Endothelial cell (in vitro differentiated cells): Measurements from ENCODE around the gene CRYBB3. TPM values are rescaled to one million over a fixed set of nuclear protein-coding genes. Genes with fewer than 3 reads are reported as not detected.
A peak's percentile ranks its signal among the peaks of the same experiment; 100 is the strongest.

ENCODE experiments used
- DNase-seq: peaks from one replicate; pipeline ENCODE4 v3.0.0; 2021; ENCODE audit warnings: low spot score
- H3K27ac Mint-ChIP-seq: one replicate; pipeline ENCODE4 v1.8.0; 2021; ENCODE audit warnings: mixed read lengths, inconsistent platforms; ENCODE audit not compliant: unreplicated experiment
- H3K27me3 Mint-ChIP-seq: one replicate; pipeline ENCODE4 v1.8.0; 2021; ENCODE audit warnings: mild to moderate bottlenecking, moderate library complexity, mixed read lengths, inconsistent platforms; ENCODE audit not compliant: unreplicated experiment
- H3K36me3 Mint-ChIP-seq: one replicate; pipeline ENCODE4 v1.8.0; 2021; ENCODE audit warnings: mild to moderate bottlenecking, low read depth, mixed read lengths, inconsistent platforms; ENCODE audit not compliant: unreplicated experiment
- H3K4me1 Mint-ChIP-seq: one replicate; pipeline ENCODE4 v1.8.0; 2021; ENCODE audit warnings: mild to moderate bottlenecking, mixed read lengths, inconsistent platforms; ENCODE audit not compliant: unreplicated experiment
- H3K4me3 Mint-ChIP-seq: one replicate; pipeline ENCODE4 v1.8.0; 2021; ENCODE audit warnings: mild to moderate bottlenecking, mixed read lengths, inconsistent platforms; ENCODE audit not compliant: unreplicated experiment
- H3K9me3 Mint-ChIP-seq: one replicate; pipeline ENCODE4 v1.8.0; 2021; ENCODE audit warnings: mixed read lengths, inconsistent platforms; ENCODE audit not compliant: unreplicated experiment
- CTCF ChIP-seq: fragments of 200-600 bp; sonication (generic); IDR thresholded peaks from one replicate; pipeline ENCODE4 v1.5.0; 2021; ENCODE audit warnings: antibody characterized with exemption; ENCODE audit not compliant: unreplicated experiment
- long read RNA-seq: library from polyadenylated mRNA; unstranded; transcript quantifications from one replicate; pipeline ENCODE4 v2.0.0, GENCODE V29; 2020; ENCODE audit not compliant: unreplicated experiment
- total RNA-seq: library from RNA; stranded (reverse); fragmentation: NEBNext Ultra II Directional; extraction: Animal tissue kit (Norgen Biotek cat#: 25700); gene quantifications from one replicate; pipeline ENCODE4 v1.2.1, GENCODE V29; 2021; ENCODE audit not compliant: unreplicated experiment

CRYBB3 gene
- total RNA-seq: 0.97 TPM
- long read RNA-seq, partial matches to known transcripts: 0 of 1 reads
- long read RNA-seq, other reads (novel, unspliced or antisense): 1 of 1 reads

- peaks cover 2% of the 10 kb centered on the region for H3K27me3 Mint-ChIP-seq
- TF ChIP-seq CTCF: no peak
- H3K27ac Mint-ChIP-seq: peak within 1 kb of the TSS; percentile 4
- H3K36me3 Mint-ChIP-seq: peaks cover 30% of the 10 kb centered on the region
- peak within 1 kb of the TSS; percentile 12 for H3K4me3 Mint-ChIP-seq
- no peak for DNase-seq
- H3K4me1 Mint-ChIP-seq: peaks cover 7% of the 10 kb centered on the region
- H3K9me3 Mint-ChIP-seq: no peaks in the 10 kb centered on the region
These were observed at the start of gene CRYBB3 for GRCh38 chr22:25199731-25200520. Gene CRYBB3, plus strand, starts transcription at chr22:25199858. Its CDS starts 1,539 bp downstream, at chr22:25201397.

- Mint-ChIP-seq H3K27me3 (peaks cover 3% of the 10 kb centered on the region), H3K9me3 (no peaks in the 10 kb centered on the region), H3K27ac (no peak overlapping the region), H3K4me3 (no peak overlapping the region), H3K4me1 (peaks cover 5% of the 10 kb centered on the region), H3K36me3 (peaks cover 21% of the 10 kb centered on the region)
- no peak for DNase-seq
- TF ChIP-seq CTCF: no peak
These were observed 45.5 kb upstream of the CRYBB3 start for GRCh38 chr22:25153961-25154666.

- H3K9me3 Mint-ChIP-seq: no peaks in the 10 kb centered on the region
- TF ChIP-seq CTCF: no peak
- H3K27ac Mint-ChIP-seq: no peak overlapping the region
- H3K36me3 Mint-ChIP-seq: peaks cover 18% of the 10 kb centered on the region
- peaks cover 2% of the 10 kb centered on the region for H3K27me3 Mint-ChIP-seq
- peaks cover 1% of the 10 kb centered on the region for H3K4me1 Mint-ChIP-seq
- no peak overlapping the region for H3K4me3 Mint-ChIP-seq
- no peak for DNase-seq
These were observed 45.0 kb upstream of the CRYBB3 start for GRCh38 chr22:25154667-25154999.

GRCh38 chr22:25156736-25157135 lies 42.9 kb upstream of the CRYBB3 start:
- Mint-ChIP-seq H3K27ac (no peak overlapping the region), H3K4me1 (no peaks in the 10 kb centered on the region), H3K4me3 (no peak overlapping the region), H3K27me3 (peaks cover 5% of the 10 kb centered on the region), H3K9me3 (no peaks in the 10 kb centered on the region), H3K36me3 (peaks cover 18% of the 10 kb centered on the region)
- no peak for DNase-seq
- no peak for TF ChIP-seq CTCF

GRCh38 chr22:25159028-25159427 lies 40.6 kb upstream of the CRYBB3 start:
- Mint-ChIP-seq H3K27ac (no peak overlapping the region), H3K27me3 (peaks cover 5% of the 10 kb centered on the region), H3K4me1 (no peaks in the 10 kb centered on the region), H3K4me3 (no peak overlapping the region), H3K36me3 (peaks cover 14% of the 10 kb centered on the region), H3K9me3 (no peaks in the 10 kb centered on the region)
- DNase-seq: no peak
- no peak for TF ChIP-seq CTCF
